CD1c-positive myeloid dendritic cell (primary cell): ENCODE measurements around the gene MSI2.

Experiments
- DNase-seq: peaks from one replicate; pipeline ENCODE4 v3.0.0-alpha.2; 2016; ENCODE audit errors: extremely low spot score

MSI2 gene

GRCh38 chr17:57365420-57365819 lies 109.1 kb downstream of the MSI2 start:
- DNase-seq, result no peak

- DNase-seq, result no peak
Measured at GRCh38 chr17:57366177-57366557, 109.8 kb downstream of the MSI2 start.

GRCh38 chr17:57366558-57367351 lies 110.4 kb downstream of the MSI2 start:
- DNase-seq, result no peak

GRCh38 chr17:57368637-57369336 lies 112.5 kb downstream of the MSI2 start:
- DNase-seq, result no peak

GRCh38 chr17:57369509-57369945 lies 113.2 kb downstream of the MSI2 start:
- no peak for DNase-seq

GRCh38 chr17:57370037-57370581 lies 113.8 kb downstream of the MSI2 start:
- DNase-seq, result no peak

GRCh38 chr17:57370619-57371018 lies 114.3 kb downstream of the MSI2 start:
- no peak for DNase-seq

GRCh38 chr17:57372156-57372555 lies 115.8 kb downstream of the MSI2 start:
- no peak for DNase-seq

GRCh38 chr17:57373048-57373447 lies 116.7 kb downstream of the MSI2 start:
- DNase-seq, result no peak

- no peak for DNase-seq
Measured at GRCh38 chr17:57373756-57374155, 117.4 kb downstream of the MSI2 start.

- no peak for DNase-seq
Measured at GRCh38 chr17:57375040-57375769, 118.9 kb downstream of the MSI2 start.

- no peak for DNase-seq
Measured at GRCh38 chr17:57375770-57376225, 119.5 kb downstream of the MSI2 start.

- DNase-seq, result no peak
Measured at GRCh38 chr17:57377094-57377493, 120.8 kb downstream of the MSI2 start.

- DNase-seq, result no peak
Measured at GRCh38 chr17:57379237-57379894, 123.0 kb downstream of the MSI2 start.

- DNase-seq, result no peak
Measured at GRCh38 chr17:57379895-57380434, 123.6 kb downstream of the MSI2 start.

GRCh38 chr17:57381498-57381897 lies 125.2 kb downstream of the MSI2 start:
- no peak for DNase-seq

GRCh38 chr17:57384219-57384618 lies 127.9 kb downstream of the MSI2 start:
- DNase-seq, result no peak

GRCh38 chr17:57385975-57386374 lies 129.7 kb downstream of the MSI2 start:
- DNase-seq, result no peak

- no peak for DNase-seq
Measured at GRCh38 chr17:57387575-57387974, 131.3 kb downstream of the MSI2 start.

GRCh38 chr17:57388131-57388725 lies 131.9 kb downstream of the MSI2 start:
- no peak for DNase-seq

- DNase-seq, result no peak
Measured at GRCh38 chr17:57389473-57389872, 133.2 kb downstream of the MSI2 start.
